ENCODE results near the gene RNFT2. TPM values are rescaled to one million over a fixed set of nuclear protein-coding genes. Genes with fewer than 3 reads are reported as not detected.

Gene RNFT2
- total RNA-seq, 1 donor from 2014 or later, result 9.6 TPM

DNA sequence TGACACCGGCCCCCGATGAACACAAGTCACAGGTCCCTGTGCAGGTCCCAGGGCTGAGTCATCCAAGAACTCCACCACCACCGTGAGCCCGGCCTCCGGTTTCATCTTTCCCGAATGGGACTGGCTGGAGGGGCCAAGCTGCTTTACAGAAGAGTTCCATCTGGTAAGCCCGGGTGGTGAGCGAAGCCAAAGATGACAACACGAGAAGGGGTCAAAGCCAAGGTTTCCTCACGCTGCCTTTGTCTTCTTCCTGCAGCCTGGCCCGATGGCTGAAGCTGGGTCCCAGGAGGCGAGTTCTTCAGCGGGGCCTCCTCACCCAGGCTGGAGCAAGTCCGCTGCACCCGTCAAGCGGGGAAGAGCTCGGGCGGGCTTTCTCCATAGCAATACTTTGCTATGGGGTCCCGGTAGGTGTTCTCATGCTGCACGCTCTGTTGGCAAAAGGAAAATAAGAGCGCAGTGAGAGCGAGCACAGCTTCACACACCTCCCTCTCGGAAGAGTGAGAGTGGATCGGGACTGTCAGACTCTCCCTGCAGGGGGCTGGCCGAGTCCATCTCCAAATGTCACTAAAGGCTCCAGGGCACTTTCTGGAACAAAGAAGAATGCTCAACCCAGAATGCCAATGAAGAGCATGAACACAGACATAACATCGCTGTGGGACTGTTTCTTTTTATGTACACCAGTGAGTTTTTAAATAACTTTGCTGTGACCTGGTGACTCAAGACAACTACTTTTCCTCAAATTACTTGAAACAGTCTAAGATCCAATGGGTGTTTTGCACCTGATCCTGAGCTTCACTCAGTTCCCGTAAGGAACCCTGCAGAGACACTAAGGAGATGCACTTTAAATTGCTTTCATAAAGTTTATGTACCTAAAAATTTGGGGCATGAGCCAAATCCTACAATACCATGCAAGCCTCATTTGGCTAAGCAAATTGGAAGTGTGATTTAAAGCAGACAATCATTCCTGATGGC is 20.4 kb upstream of the RNFT2 start:
- H3K36me3 Mint-ChIP-seq (ENCODE audit: unreplicated experiment), result peaks cover 23% of the 10 kb centered on the region
- H3K4me1 Mint-ChIP-seq (ENCODE audit: unreplicated experiment), result peaks cover 59% of the 10 kb centered on the region
- TF ChIP-seq, protein P1, sequence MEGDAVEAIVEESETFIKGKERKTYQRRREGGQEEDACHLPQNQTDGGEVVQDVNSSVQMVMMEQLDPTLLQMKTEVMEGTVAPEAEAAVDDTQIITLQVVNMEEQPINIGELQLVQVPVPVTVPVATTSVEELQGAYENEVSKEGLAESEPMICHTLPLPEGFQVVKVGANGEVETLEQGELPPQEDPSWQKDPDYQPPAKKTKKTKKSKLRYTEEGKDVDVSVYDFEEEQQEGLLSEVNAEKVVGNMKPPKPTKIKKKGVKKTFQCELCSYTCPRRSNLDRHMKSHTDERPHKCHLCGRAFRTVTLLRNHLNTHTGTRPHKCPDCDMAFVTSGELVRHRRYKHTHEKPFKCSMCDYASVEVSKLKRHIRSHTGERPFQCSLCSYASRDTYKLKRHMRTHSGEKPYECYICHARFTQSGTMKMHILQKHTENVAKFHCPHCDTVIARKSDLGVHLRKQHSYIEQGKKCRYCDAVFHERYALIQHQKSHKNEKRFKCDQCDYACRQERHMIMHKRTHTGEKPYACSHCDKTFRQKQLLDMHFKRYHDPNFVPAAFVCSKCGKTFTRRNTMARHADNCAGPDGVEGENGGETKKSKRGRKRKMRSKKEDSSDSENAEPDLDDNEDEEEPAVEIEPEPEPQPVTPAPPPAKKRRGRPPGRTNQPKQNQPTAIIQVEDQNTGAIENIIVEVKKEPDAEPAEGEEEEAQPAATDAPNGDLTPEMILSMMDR (IDR thresholded peaks at IDR 0.05), result no peak
- H3K27me3 Mint-ChIP-seq (ENCODE audit: unreplicated experiment), result no peaks in the 10 kb centered on the region
- H3K9me3 Mint-ChIP-seq (ENCODE audit: unreplicated experiment), result no peaks in the 10 kb centered on the region
- no peak for DNase-seq (ENCODE audit: extremely low spot score, unreplicated experiment)
- H3K27ac Mint-ChIP-seq (ENCODE audit: unreplicated experiment), result peak overlapping the region; percentile 90
- peak overlapping the region; percentile 66 for H3K4me3 Mint-ChIP-seq (ENCODE audit: unreplicated experiment)

DNA sequence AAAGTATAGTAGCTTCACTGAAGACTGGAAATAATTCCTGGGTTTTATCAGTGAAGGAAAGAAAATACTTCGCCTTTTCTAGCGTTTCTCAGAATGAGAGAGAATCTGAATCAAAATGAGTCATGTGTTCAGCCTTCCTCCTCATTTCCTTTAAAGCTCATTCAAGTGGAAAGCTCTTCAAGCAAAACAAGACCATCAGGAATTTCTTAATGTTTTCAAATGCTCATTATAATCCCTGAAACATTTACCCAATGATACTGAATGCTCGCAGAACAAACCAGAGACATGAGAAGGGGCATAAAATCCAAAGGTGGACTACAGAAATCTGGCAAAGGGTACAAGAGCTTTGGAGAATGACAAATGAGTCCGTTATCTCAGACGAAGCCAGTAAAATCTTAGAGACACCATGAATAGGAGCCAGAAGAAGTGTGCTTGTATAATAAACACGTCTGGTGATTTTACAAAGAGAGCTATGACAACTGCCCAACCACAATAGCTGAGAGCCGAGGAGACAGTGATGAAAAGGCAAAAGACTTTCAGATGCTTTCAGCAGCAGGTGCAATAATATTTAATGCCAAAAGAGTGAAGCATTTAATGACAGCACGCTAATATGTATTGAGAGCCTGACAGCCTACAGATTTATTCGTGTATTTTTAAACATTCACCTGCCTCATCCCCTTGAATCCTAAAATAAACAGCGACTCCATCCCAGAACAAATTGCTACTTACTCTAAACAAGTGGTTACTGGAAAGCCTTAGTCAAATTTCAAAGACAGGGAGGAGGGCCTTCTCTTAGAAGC is 19.3 kb upstream of the RNFT2 start:
- peak overlapping the region; percentile 90 for H3K27ac Mint-ChIP-seq (ENCODE audit: unreplicated experiment)
- H3K27me3 Mint-ChIP-seq (ENCODE audit: unreplicated experiment), result no peaks in the 10 kb centered on the region
- peaks cover 50% of the 10 kb centered on the region for H3K4me1 Mint-ChIP-seq (ENCODE audit: unreplicated experiment)
- no peak for DNase-seq (ENCODE audit: extremely low spot score, unreplicated experiment)
- peak overlapping the region; percentile 5 for H3K4me3 Mint-ChIP-seq (ENCODE audit: unreplicated experiment)
- peaks cover 27% of the 10 kb centered on the region for H3K36me3 Mint-ChIP-seq (ENCODE audit: unreplicated experiment)
- TF ChIP-seq, protein P1 (IDR thresholded peaks at IDR 0.05), result no peak
- H3K9me3 Mint-ChIP-seq (ENCODE audit: unreplicated experiment), result no peaks in the 10 kb centered on the region

DNA sequence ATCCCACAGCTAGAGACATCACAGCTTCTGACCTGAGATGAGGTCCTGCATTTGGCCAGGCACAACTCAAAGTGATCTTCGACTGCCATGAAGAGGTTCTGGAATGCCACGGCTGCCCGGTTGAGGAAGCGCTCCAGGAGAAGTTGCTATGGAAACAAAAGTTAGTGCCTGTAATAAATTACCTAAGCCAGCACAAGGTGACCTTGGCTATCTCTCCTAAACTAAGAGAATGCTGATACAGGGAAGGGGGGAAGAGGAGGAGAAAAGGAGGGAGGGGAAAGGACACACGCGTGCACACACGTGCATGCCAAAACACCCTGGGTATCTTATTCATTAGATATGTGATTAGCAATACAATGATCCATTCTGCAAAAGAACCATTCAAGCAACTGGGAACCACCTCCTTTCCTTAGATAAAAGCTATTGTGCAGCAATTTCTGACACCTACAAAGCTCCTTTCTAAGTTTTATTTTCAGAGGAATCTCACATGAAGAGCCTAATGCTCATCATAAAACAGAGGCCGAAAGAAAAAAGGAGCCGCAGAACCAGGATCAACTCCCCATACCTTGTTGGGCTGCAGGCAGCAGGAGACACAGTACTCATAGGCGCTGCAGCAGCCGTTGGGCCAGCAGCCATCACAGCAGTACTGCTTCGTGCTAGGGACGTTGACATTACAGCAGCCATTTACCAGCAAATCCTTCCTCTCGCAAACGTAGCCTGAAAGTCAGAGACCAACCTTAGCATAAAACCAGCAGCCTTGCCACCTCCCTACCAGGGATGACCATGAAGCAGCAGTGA is 18.2 kb upstream of the RNFT2 start:
- H3K4me1 Mint-ChIP-seq (ENCODE audit: unreplicated experiment), result peaks cover 43% of the 10 kb centered on the region
- DNase-seq (ENCODE audit: extremely low spot score, unreplicated experiment), result no peak
- peaks cover 27% of the 10 kb centered on the region for H3K36me3 Mint-ChIP-seq (ENCODE audit: unreplicated experiment)
- no peak overlapping the region for H3K27ac Mint-ChIP-seq (ENCODE audit: unreplicated experiment)
- TF ChIP-seq, protein P1 (IDR thresholded peaks at IDR 0.05), result no peak
- no peaks in the 10 kb centered on the region for H3K9me3 Mint-ChIP-seq (ENCODE audit: unreplicated experiment)
- no peak overlapping the region for H3K4me3 Mint-ChIP-seq (ENCODE audit: unreplicated experiment)
- H3K27me3 Mint-ChIP-seq (ENCODE audit: unreplicated experiment), result no peaks in the 10 kb centered on the region

DNA sequence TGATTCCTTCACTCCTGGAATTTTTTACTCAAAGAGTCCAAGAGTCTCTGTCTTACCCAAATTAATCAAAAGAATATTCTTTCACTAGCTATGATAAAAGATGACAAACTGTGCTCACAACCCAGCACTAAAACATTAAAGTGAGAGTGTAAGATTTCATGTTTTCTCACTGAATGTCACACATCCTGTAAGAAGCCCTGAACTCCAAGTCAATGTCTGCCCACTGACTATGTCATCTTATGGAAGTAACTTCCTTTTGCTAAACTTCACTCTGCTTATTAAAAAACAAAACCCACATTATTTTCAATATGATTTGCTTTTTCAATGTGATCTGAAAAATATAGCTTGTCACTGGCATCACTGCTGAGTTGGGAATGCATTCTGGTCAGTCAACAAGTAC is 15.9 kb upstream of the RNFT2 start:
- no peak overlapping the region for H3K27ac Mint-ChIP-seq (ENCODE audit: unreplicated experiment)
- H3K36me3 Mint-ChIP-seq (ENCODE audit: unreplicated experiment), result peaks cover 20% of the 10 kb centered on the region
- H3K4me1 Mint-ChIP-seq (ENCODE audit: unreplicated experiment), result peaks cover 31% of the 10 kb centered on the region
- no peak for DNase-seq (ENCODE audit: extremely low spot score, unreplicated experiment)
- H3K9me3 Mint-ChIP-seq (ENCODE audit: unreplicated experiment), result no peaks in the 10 kb centered on the region
- H3K4me3 Mint-ChIP-seq (ENCODE audit: unreplicated experiment), result no peak overlapping the region
- H3K27me3 Mint-ChIP-seq (ENCODE audit: unreplicated experiment), result no peaks in the 10 kb centered on the region
- TF ChIP-seq, protein P1 (IDR thresholded peaks at IDR 0.05), result no peak

All from osteocyte (in vitro differentiated cells).